ENCODE results near the gene FER1L5. TPM values are rescaled to one million over a fixed set of nuclear protein-coding genes. Genes with fewer than 3 reads are reported as not detected.

The FER1L5 gene
- total and polyA plus RNA-seq, 2 donors (not counting 3 experiments of a cell fraction or from before 2014, with no cell fraction given): not detected

Other genes with a start within 250 kb of the FER1L5 start
- not detected in 2 replicates for gene NEURL3, start 137.4 kb upstream of the FER1L5 start, total RNA-seq
- 0.08 TPM in 1 of 2 replicates, not detected in the other for gene NEURL3, start 137.4 kb upstream of the FER1L5 start, polyA plus RNA-seq
- gene ARID5A, start 106.0 kb upstream of the FER1L5 start, total RNA-seq: 24.7 and 29.0 TPM in 2 replicates
- 18.0 and 24.0 TPM in 2 replicates for gene ARID5A, start 106.0 kb upstream of the FER1L5 start, polyA plus RNA-seq
- gene KANSL3, start 4.5 kb upstream of the FER1L5 start, total RNA-seq: 36.9 and 37.4 TPM in 2 replicates
- 27.5 and 27.7 TPM in 2 replicates for gene KANSL3, start 4.5 kb upstream of the FER1L5 start, polyA plus RNA-seq
- gene LMAN2L, start 97.3 kb downstream of the FER1L5 start, total RNA-seq: 15.4 and 18.2 TPM in 2 replicates
- 20.5 and 21.2 TPM in 2 replicates for gene LMAN2L, start 97.3 kb downstream of the FER1L5 start, polyA plus RNA-seq
- 5.3 TPM in 2 replicates for gene CNNM4, start 118.1 kb downstream of the FER1L5 start, total RNA-seq
- gene CNNM4, start 118.1 kb downstream of the FER1L5 start, polyA plus RNA-seq: 4.7 and 5.3 TPM in 2 replicates
- gene CNNM3, start 173.5 kb downstream of the FER1L5 start, total RNA-seq: 13.0 and 13.5 TPM in 2 replicates
- 14.9 and 16.4 TPM in 2 replicates for gene CNNM3, start 173.5 kb downstream of the FER1L5 start, polyA plus RNA-seq
- 2.4 and 3.6 TPM in 2 replicates for gene ANKRD23, start 201.3 kb downstream of the FER1L5 start, total RNA-seq
- gene ANKRD23, start 201.3 kb downstream of the FER1L5 start, polyA plus RNA-seq: 1.5 and 1.7 TPM in 2 replicates
- gene ANKRD39, start 215.3 kb downstream of the FER1L5 start, total RNA-seq: 12.0 and 14.7 TPM in 2 replicates
- gene ANKRD39, start 215.3 kb downstream of the FER1L5 start, polyA plus RNA-seq: 17.9 and 20.4 TPM in 2 replicates
- gene SEMA4C, start 227.3 kb downstream of the FER1L5 start, total RNA-seq: 13.1 and 17.3 TPM in 2 replicates
- gene SEMA4C, start 227.3 kb downstream of the FER1L5 start, polyA plus RNA-seq: 16.4 and 18.0 TPM in 2 replicates

Data from endothelial cell of umbilical vein (primary cell).